GM19324 (cell line): ENCODE measurements around the gene PRR12.
A peak's percentile ranks its signal among the peaks of the same experiment; 100 is the strongest.

Experiments
- ATAC-seq: cut with Tn5 transposase; IDR thresholded peaks from one replicate; pipeline ENCODE4 v1.9.1; 2021; ENCODE audit warnings: mild to moderate bottlenecking, moderate library complexity; ENCODE audit not compliant: unreplicated experiment, low FRiP score

Gene PRR12

DNA sequence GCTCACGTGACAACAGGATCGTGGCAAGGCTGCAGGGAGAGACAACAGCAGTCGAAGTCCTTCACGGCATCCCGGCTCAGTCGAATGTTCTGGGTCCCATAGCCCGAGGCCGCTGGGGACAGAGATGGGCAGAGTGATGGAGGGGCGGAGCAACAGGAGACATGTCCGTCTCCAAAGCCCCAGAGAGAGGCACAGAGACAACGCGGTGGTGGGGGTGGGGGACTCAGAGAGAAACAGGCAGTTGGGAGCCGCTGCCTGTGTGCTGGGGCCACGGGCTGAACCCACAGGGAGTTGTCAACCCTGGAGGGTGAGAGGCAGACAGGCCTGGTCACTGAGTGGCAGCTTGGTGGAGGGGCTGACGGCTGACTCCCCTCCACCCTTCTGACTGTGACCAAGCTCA is 31.1 kb upstream of the PRR12 start:
- no peak for ATAC-seq

GRCh38 chr19:49560358-49560900 is 30.6 kb upstream of the PRR12 start:
- no peak for ATAC-seq

DNA sequence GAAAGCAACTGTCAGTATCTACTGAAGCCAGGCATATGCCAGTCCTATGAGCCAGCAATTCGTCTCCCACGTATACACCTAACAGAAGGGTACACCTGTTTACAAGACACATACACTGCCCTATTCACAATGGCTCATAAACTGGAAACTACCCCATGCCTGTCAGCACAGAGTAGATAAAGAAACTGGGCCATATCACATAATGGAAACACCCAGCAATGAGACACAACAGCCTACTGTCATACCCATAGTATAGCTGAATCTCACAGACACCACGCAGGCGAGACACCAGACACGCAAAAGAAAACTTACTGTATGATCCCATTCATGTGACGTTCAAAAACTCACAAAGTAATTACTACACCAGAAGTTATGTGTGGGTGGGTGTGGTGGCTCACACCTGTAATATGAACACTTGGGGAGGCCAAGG is 26.4 kb upstream of the PRR12 start:
- ATAC-seq, result no peak

DNA sequence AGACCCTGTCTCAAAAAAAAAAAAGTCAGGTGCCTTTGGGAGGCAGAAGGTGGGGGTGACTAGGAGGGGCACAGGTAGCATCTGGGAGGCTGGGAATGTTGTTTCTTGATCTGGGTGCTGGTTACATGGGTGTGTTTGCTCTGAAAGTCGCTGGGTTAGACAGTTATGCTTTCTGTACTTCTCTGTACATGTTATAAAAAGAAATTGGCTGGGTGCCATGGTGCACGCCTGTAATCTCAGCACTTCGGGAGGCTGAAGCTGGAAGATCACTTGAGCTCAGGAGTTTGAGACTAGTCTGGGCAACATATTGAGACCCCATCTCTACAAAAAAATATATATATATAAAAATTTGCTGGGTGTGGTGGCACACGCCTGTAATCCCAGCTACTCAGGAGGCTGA is 25.7 kb upstream of the PRR12 start:
- no peak for ATAC-seq

GRCh38 chr19:49566302-49566701 is 24.7 kb upstream of the PRR12 start:
- no peak for ATAC-seq

DNA sequence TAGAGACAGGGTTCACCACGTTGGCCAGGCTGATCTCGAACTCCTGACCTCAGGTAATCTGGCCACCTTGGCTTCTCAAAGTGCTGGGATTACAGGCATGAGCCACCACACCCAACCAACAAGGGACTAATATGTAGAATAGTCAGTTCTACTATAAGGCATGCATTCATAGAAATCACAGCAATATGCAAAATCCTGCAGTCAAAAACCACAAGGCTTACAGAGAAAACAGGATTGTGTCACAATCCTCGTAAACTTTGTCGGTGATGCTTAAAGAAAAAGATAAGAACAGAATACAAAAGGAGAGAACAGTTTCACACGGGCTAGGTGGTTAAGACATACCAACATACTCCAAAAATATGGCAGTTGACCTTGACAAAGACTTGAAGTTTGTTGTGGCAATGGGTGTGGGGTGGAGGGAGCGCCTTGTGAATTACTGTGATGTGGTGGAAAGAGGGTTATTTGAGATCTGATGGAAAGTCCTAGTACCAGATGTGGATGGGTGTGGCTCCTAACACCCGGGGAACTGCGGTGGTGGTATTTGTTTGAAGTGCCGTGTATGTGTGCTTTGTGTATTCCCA is 23.0 kb upstream of the PRR12 start:
- no peak for ATAC-seq

- no peak for ATAC-seq
Measured at GRCh38 chr19:49570138-49570856, 20.7 kb upstream of the PRR12 start.

GRCh38 chr19:49570997-49571676 is 19.8 kb upstream of the PRR12 start:
- no peak for ATAC-seq

DNA sequence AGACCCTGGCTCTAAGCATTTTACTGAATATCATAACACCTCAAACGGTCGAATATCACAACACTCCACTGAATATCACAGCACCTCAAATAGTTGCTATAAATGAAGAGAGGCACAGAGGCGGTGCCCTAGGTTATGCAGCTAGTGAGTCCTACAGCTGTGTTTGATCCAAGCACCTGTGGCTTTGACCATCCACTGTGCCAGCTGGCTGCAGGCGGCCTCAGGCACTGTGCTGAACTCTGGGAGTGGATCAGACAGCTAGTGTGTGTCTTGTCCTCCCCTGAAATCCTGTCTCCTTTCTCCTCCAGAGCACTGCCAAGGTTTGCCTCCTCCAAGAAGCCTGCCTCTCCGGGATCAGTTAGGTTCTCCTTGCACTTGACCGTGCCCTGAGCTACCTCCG is 18.0 kb upstream of the PRR12 start:
- no peak for ATAC-seq

GRCh38 chr19:49573425-49573824 is 17.6 kb upstream of the PRR12 start:
- no peak for ATAC-seq

GRCh38 chr19:49574206-49574755 is 16.7 kb upstream of the PRR12 start:
- ATAC-seq, result no peak

DNA sequence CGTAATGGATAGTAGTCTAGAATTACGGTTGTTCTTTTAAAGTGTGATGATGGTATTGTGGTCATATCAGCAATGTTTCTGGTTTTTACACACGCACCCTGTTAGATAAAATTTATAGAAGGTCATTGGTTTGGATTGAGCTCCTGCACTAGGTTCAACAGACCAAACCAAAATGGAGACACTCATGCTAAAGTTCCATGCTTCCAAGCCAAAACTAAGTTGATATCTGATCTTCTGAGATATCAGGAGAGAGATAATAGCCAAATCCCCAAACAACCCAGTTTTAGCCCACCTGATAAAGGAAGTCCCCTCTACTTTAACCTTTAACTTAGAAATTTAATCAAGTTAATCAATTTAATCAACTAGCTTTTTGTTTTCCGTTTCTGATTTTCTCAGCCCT is 11.8 kb upstream of the PRR12 start:
- no peak for ATAC-seq

- no peak for ATAC-seq
Measured at GRCh38 chr19:49579947-49580263, 11.1 kb upstream of the PRR12 start.

DNA sequence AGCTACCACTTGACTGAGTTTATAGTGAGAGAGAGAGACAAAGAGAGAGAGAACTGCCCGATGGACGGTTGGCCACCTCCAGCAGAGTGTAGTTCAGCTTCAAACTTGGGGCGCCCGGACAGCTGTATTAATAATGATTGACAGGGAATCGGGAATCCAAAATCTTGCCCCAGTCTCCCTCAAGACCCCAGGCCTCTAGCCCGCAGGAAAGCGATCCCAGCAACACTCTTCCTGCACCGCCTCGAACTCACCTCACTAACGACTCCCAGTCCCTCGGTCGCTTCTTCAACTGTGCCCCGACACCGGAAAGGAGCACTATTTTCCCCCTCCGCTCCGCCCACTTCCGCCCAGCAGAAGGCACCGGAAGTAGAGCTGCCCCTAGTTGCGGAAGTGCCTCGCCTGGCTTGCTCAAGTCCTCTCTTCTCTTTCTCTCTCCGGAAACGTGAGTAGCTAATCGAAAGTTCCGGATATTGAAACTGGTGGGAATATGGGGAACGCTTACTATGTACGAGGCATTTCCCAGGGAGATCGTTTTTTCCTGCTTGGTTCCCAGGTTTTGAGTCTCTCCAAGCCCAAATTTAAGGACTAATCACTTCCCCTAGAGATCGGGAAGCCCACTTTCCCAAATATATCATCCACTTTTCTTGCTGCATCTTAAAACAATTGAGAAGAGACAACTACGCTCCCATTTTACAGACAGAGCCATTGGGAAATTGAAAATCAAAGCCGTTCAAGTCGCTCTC is 10.5 kb upstream of the PRR12 start, which contains the start of gene NOSIP:
TSS of gene NOSIP (minus strand) at position 293 of the 743 bp plus-strand sequence. CDS start 19,865 bp downstream, outside the sequence.
- peak; percentile 89 for ATAC-seq

GRCh38 chr19:49581007-49581508 is 9.9 kb upstream of the PRR12 start, which contains the start of gene PRRG2:
PRRG2 (plus strand) TSS chr19:49581316; CDS start chr19:49583220, 1,904 bp downstream.
- no peak for ATAC-seq

- no peak for ATAC-seq
Measured at GRCh38 chr19:49583239-49583638, 7.7 kb upstream of the PRR12 start.

GRCh38 chr19:49585023-49585422 is 6.0 kb upstream of the PRR12 start:
- no peak for ATAC-seq

DNA sequence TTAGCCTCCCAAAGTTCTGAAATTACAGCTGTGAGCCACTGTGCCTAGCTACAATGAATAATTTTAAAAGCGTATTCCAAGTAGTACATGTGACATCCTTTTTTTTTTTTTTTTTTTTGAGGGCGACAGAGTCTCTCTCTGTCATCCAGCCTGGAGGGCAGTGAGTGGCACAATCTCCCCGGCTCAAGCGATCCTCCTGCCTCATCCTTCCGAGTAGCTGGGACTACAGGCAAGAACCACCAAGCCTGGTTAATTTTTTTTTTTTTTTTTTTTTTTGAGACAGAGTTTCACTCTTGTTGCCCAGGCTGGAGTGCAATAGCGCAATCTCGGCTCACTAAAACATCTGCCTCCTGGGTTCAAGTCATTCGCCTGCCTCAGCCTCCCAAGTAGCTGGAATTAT is 3.8 kb upstream of the PRR12 start:
- ATAC-seq, result no peak

- no peak for ATAC-seq
Measured at GRCh38 chr19:49588365-49589122, 2.4 kb upstream of the PRR12 start.

DNA sequence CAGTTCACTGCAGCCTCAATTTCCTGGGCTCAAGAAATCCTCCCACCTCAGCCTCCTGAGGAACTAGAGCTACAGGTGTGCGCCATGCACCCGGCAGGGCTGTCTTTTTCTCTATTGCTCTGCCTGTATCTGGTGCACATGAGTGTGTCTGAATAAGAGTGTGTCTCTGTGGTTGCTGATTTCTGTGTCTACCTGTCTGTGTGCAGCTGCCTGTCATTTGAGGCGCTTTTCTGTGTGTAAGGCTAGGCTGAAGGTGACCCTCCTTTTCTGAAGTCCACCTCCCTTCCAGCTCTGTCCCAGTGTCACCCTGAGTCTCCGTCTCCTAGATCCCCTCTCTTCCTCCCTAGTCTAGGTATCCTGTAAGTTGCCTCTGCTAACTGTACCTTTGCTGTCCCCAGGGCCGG is 1.5 kb upstream of the PRR12 start:
- no peak for ATAC-seq
